Vagina (tissue), 2 donors: ENCODE results near the gene PAX1.

Source experiments
- POLR2A ChIP-seq, 2 donors: fragments of 450-650 bp; IDR thresholded peaks; one replicate each; pipeline ENCODE4 v1.6.1; 2017; ENCODE audit warnings: antibody characterized with exemption in 2 of 2, mild to moderate bottlenecking in 2 of 2, moderate library complexity in 2 of 2
- POLR2AphosphoS5 ChIP-seq, 2 donors: sonication (generic); formaldehyde crosslinking; IDR thresholded peaks; one replicate each; pipeline ENCODE4 v1.9.0; 2017; ENCODE audit warnings: antibody characterized with exemption in 2 of 2, mild to moderate bottlenecking in 2 of 2, low read depth in 1 of 2; ENCODE audit not compliant: insufficient read depth in 1 of 2
- TF ChIP-seq, protein P1 (sequence below), 3 experiments: fragments of 450-650 bp in 2 of 3; fragments of 200-600 bp in 1 of 3; sonication (generic) in 1 of 3; IDR thresholded peaks; one replicate each; pipeline ENCODE4 v1.5.1; 2017 to 2019; ENCODE audit warnings: antibody characterized with exemption in 3 of 3, mild to moderate bottlenecking in 2 of 3, moderate library complexity in 2 of 3

DNA sequence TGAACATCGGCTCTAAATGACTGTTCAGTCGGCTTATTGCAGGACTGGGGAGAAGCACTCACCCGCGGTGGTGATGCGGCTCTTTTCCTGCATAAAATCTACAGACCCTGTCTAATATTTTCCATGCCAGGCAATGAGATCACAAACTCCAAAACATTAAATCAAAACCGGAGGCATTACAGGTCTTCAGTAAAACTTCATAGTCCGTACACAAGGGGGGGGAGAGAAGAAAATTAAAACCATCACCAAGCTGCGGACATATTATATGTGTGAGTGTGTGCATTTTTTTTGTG lies 6.3 kb upstream of the PAX1 start:
- TF ChIP-seq, protein P1, sequence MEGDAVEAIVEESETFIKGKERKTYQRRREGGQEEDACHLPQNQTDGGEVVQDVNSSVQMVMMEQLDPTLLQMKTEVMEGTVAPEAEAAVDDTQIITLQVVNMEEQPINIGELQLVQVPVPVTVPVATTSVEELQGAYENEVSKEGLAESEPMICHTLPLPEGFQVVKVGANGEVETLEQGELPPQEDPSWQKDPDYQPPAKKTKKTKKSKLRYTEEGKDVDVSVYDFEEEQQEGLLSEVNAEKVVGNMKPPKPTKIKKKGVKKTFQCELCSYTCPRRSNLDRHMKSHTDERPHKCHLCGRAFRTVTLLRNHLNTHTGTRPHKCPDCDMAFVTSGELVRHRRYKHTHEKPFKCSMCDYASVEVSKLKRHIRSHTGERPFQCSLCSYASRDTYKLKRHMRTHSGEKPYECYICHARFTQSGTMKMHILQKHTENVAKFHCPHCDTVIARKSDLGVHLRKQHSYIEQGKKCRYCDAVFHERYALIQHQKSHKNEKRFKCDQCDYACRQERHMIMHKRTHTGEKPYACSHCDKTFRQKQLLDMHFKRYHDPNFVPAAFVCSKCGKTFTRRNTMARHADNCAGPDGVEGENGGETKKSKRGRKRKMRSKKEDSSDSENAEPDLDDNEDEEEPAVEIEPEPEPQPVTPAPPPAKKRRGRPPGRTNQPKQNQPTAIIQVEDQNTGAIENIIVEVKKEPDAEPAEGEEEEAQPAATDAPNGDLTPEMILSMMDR (IDR thresholded peaks at IDR 0.05), result no peak
- TF ChIP-seq POLR2A (IDR thresholded peaks at IDR 0.05) (no peak), POLR2AphosphoS5 (IDR thresholded peaks at IDR 0.05; ENCODE audit: insufficient read depth in 1 of 2, low read depth in 1 of 2) (no peak)
